Measurements from ENCODE around the gene PRSS21.

PRSS21 gene

DNA sequence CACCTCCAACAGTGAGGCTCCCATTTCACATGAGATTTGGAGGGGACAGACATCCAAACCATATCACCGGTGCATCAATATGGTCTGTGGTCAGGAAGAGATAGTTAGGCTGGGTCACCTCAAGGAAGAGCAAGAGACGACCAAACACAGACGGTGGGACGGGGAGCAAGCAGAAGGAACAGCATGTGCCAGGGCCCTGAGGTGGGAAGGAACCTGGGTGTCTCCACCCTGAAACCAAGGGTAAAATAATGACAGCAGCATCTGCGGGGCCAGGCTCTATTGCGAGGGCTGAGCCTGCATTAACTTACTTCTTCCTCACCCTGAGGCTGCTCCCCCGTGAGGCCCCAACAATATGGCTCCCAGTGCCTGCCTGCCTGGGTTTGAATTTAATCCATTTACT is 8.9 kb upstream of the PRSS21 start:
- DNase-seq = no peak

DNA sequence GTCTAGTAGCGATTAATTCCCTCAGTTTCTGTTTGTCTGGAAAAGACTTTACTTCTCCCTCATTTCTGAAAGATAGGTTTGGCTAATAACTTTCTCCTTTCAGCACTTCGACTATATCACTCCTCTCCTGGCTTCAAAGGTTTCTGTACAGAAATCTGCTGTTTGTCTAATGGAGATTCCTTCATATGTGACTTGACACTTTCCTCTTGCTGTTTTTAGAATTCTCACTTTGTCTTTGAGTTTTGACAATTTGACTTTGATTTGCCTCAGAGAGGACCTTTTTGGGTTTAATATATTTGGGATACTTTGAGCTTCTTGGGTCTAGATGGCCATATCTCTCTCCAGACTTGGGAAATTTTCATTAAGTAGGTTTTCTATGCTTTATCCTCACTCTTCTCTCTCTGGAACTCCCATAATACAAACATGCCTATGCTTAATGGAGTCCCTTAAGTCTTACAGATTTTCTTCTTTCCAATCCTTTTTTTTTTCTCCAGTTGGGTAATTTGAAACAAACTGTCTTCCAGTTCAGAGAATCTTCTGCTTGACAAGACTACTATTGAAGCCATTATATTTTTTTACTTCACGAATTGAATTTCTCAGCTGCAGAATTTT is 7.8 kb upstream of the PRSS21 start:
- no peak for DNase-seq

GRCh38 chr16:2810651-2811050 is 6.4 kb upstream of the PRSS21 start:
- DNase-seq = no peak

- no peak for DNase-seq
Measured at GRCh38 chr16:2811703-2812471, 5.2 kb upstream of the PRSS21 start.

DNA sequence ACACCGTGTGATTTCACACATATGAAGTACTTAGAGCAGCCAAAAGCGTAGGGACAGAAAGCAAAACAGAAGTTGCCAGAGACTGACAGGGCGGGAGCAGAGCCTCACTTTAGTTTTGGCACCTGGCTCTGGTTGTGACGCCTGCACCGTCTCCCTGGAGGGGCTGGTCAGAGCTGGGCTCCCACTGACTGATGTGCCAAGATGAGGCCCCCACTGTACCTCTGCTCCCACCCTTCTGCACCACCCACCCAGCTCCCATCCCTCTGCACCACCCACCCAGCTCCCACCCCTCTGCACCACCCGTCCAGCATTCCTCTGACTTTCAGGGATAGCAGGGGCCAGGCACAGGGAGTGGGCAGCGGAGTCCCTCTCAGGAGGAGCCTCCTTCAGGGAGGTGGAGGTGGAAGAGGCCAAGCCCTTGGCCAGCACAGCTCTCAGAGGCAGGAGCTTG is 3.2 kb upstream of the PRSS21 start:
- no peak for DNase-seq

GRCh38 chr16:2814551-2815298 is 2.3 kb upstream of the PRSS21 start:
- no peak for DNase-seq

GRCh38 chr16:2815299-2815771 is 1.7 kb upstream of the PRSS21 start:
- DNase-seq = no peak

DNA sequence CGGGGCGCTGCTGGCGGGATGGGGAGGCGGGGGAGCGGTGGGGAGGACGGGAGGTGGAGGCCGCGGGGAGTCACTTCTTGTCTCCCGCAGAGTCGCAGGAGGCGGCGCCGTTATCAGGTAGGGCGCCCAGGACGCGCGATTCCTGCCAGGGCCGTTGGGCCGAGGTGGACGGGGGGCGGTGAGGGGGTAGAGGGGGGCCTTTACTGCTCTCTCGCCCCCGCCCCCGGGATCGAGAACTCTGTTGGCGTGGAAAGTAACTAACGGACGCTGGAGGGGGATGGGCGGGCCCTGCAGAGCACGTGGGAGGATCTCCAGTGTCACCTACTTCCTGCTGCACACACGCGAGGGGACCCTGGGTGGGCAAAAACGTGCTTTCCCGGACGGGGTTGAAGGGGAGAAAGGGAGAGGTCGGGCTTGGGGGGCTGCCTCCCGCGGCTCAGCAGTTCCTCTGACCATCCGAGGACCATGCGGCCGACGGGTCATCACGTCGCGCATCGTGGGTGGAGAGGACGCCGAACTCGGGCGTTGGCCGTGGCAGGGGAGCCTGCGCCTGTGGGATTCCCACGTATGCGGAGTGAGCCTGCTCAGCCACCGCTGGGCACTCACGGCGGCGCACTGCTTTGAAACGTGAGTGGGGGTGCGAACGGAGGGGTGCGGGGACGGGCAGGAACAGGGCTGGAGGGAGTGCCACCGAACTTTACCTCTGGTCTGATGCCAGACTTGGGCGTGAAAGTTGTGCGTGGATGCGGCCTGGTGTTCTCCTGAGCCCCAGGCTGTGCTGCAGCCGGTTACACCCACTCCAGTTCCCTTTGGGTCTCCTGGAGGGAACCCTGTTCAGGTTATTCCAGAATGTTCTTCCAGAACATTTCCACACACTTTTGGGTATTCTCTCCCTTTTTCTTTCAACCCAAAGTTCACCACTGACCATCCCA is 569 bp downstream of the PRSS21 start:
- DNase-seq = no peak

- DNase-seq = no peak
Measured at GRCh38 chr16:2818272-2818876, 1.3 kb downstream of the PRSS21 start.

DNA sequence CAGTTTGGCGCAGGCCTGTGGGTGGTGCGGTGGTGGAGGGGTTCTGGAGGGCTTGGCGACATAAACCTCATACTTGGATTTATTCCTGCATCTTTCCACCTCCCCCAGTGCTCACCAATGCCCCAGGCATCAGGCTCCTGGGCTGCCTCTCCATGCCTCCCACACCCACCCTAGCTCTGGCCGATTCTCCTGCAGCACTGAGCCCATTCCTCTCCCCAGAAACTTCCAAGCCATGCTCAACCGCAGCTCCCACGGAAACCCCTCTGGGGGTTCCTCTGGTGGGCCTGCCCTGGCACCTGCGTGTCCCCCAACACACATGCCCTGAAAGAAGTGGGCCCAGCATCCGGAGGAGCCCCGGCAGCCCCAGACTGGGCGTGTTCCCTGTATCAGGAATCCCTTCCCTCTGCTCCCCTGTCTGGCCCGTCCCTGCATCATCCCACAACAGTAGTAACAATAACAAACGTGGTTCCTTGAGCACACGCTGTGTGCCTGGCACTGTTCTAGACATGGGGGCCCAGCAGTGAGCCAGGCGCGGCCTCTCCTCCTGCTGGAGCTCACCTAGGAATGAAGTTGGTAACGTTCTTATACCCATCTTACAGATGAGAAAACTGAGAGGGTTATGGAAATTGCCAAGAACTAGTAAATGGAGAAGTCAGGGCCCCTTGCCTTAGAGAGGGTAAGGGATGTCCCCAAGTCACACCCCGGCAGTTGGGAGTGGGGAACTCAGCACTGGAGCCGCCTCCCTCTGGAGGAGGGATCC is 2.3 kb downstream of the PRSS21 start:
- DNase-seq = no peak

GRCh38 chr16:2819939-2820835 is 3.1 kb downstream of the PRSS21 start:
- no peak for DNase-seq

DNA sequence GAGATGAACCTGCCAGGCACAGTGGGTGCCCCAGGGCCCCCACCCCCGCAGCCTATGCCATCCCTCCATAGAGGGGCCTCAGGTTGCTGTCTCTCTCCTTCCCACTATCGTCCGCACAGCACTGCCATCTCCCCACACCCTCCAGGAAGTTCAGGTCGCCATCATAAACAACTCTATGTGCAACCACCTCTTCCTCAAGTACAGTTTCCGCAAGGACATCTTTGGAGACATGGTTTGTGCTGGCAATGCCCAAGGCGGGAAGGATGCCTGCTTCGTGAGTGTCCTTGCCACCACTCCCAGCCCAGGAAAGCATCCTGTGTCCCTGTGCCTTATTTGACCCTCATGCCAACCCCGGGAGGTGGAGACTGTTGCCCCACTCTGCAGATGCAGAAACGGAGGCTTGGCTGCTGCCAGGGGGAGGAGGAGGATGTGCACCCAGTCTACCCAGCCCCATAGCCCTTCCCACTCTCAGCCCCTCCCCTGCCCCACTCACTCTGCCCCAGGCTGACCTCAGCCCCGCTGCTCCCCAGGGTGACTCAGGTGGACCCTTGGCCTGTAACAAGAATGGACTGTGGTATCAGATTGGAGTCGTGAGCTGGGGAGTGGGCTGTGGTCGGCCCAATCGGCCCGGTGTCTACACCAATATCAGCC is 3.9 kb downstream of the PRSS21 start:
- DNase-seq = no peak

- no peak for DNase-seq
Measured at GRCh38 chr16:2821487-2822157, 4.6 kb downstream of the PRSS21 start.

DNA sequence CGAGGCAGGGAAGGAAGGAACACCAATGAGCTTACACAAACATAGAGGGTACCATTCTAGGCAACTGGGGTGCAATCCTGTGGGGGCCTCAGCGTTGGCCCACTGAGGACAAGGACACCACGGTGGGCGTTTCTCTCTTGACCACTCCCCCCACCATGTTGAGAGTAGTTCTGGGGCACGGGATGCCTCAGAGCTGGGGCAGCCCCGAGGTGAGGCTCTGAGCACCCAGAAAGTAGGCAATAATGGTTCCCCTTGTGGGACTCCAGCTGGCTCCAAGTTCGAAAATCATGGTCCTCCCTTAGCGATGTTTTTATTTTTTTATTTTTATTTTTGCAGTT is 5.1 kb downstream of the PRSS21 start:
- no peak for DNase-seq

GRCh38 chr16:2822496-2822895 is 5.5 kb downstream of the PRSS21 start:
- DNase-seq = no peak

- no peak for DNase-seq
Measured at GRCh38 chr16:2824626-2825025, 7.6 kb downstream of the PRSS21 start.

GRCh38 chr16:2825049-2825742 is 8.2 kb downstream of the PRSS21 start:
- no peak for DNase-seq

DNA sequence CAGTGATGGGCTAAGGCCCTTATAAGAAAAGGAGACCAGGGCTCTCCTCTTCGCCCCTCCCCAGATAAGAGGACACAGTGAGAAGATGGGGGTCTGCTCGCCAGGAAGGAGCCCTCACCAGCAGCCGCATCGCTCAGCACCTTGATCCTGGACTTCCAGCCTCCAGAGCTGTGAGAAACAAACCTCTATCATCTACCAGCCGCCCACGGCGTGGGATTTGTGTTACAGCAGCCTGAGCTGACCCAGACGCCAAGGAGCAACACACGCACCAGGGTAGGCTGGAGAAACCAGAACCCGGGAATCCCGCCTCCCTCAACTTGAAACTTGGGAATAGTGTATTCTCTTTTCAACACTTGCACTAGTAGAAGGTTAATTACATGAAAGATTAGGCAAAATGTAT is 8.9 kb downstream of the PRSS21 start:
- no peak for DNase-seq
